ENCODE measurements around the gene XPR1.

- TF ChIP-seq EZH2phosphoT487 (IDR thresholded peaks at IDR 0.05; ENCODE audit: borderline replicate concordance, low read length) (no peak), CTCF (IDR thresholded peaks at IDR 0.05; ENCODE audit: low read depth, low read length, poor library complexity, severe bottlenecking) (no peak)
Measured at GRCh38 chr1:180606155-180606554, 25.7 kb upstream of the XPR1 start.

Measured in DOHH2 (cell line).